ENCODE measurements around the gene TEX101. TPM values are rescaled to one million over a fixed set of nuclear protein-coding genes. Genes with fewer than 3 reads are reported as not detected.
"Not testable (repeated sequence)": the region's sequence is repeated elsewhere in the genome, so short reads cannot be mapped to it uniquely, and the experiment has no call there.

Gene TEX101
- polyA plus RNA-seq, 6 donors from 2014 or later: not detected

GRCh38 chr19:43391552-43391935 is 23.1 kb upstream of the TEX101 start:
- not testable (repeated sequence) for H3K4me3 Mint-ChIP-seq; H3K36me3 Mint-ChIP-seq; H3K27ac Mint-ChIP-seq; DNase-seq; H3K9me3 Mint-ChIP-seq; ATAC-seq (ENCODE audit: low read depth in 2 of 2)
- Mint-ChIP-seq H3K27me3 (peaks cover 12 to 21% (median 19%) of the 10 kb centered on the region in 3 donors), H3K4me1 (peaks cover 0 to 15% (median 10%) of the 10 kb centered on the region in 3 donors)

DNA sequence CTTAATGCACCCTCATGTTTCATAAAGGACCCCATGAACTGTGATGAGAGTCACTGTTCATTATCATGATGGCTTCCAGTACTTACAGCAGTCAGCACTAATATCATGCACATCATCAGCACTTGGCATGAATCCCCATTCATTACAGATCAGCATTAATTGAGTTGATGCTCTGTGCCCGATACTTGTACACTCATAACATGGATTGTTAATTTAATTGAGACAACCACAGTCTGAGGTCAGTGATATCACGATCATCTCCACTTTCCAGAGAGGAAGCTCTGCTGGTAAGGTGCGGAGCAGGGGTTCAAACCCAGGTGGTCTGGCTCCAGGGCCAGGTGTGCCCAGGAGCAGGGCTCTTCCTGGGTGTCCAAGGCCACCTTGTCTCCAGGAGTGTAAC is 21.2 kb upstream of the TEX101 start:
- peaks cover 17 to 27% (median 21%) of the 10 kb centered on the region in 3 donors for H3K27me3 Mint-ChIP-seq
- not testable (repeated sequence) for H3K4me3 Mint-ChIP-seq; H3K9me3 Mint-ChIP-seq; DNase-seq; H3K27ac Mint-ChIP-seq; H3K36me3 Mint-ChIP-seq; ATAC-seq (ENCODE audit: low read depth in 2 of 2); H3K4me1 Mint-ChIP-seq

DNA sequence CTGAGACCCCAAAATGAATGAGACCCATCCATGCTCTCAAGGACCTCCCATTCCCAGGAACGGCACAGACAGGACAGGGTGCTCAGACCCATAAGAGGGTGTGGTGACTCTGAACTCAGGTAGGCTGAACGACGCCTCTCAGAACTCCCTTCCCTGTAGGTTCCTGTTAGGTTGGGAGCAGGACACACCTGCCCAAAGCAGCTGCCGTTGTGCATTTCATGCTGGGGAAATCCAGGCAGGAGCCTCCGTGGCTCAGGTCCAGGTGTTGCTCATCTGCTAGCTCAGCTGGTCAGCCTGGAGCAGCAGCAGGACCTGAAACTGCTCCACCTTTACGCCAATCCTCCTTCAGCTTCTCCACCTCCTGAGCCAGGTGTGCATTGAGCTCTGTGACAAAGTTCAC is 19.1 kb upstream of the TEX101 start:
- ATAC-seq (ENCODE audit: low read depth in 2 of 2): no peak
- H3K27me3 Mint-ChIP-seq: peaks cover 26 to 39% (median 35%) of the 10 kb centered on the region in 3 donors
- H3K36me3 Mint-ChIP-seq: no peaks in the 10 kb centered on the region
- no peak for DNase-seq
- no peak overlapping the region for H3K27ac Mint-ChIP-seq
- H3K4me1 Mint-ChIP-seq: no peaks in the 10 kb centered on the region
- H3K4me3 Mint-ChIP-seq: no peak overlapping the region
- H3K9me3 Mint-ChIP-seq: peaks cover 0 to 2% (median 0%) of the 10 kb centered on the region in 7 donors

GRCh38 chr19:43406297-43406696 is 8.4 kb upstream of the TEX101 start:
- peaks cover 0 to 14% (median 7%) of the 10 kb centered on the region in 7 donors for H3K9me3 Mint-ChIP-seq

GRCh38 chr19:43407416-43408005 is 7.2 kb upstream of the TEX101 start:
- Mint-ChIP-seq H3K4me3 (no peak overlapping the region), H3K36me3 (no peaks in the 10 kb centered on the region), H3K4me1 (no peaks in the 10 kb centered on the region), H3K27me3 (peaks cover 0 to 31% (median 17%) of the 10 kb centered on the region in 3 donors), H3K9me3 (peaks cover 0 to 14% (median 7%) of the 10 kb centered on the region in 7 donors), H3K27ac (no peak overlapping the region)
- DNase-seq: no peak
- no peak for ATAC-seq (ENCODE audit: low read depth in 2 of 2)

More at GRCh38 chr19:43406297-43406696, 8.4 kb upstream of the TEX101 start:
- H3K4me3 Mint-ChIP-seq: no peak overlapping the region
- H3K27me3 Mint-ChIP-seq: peaks cover 5 to 32% (median 17%) of the 10 kb centered on the region in 3 donors
- ATAC-seq (ENCODE audit: low read depth in 2 of 2) (no peak), DNase-seq (no peak)
- no peaks in the 10 kb centered on the region for H3K4me1 Mint-ChIP-seq
- no peaks in the 10 kb centered on the region for H3K36me3 Mint-ChIP-seq
- no peak overlapping the region for H3K27ac Mint-ChIP-seq

GRCh38 chr19:43408043-43408442 is 6.6 kb upstream of the TEX101 start:
- no peak for ATAC-seq (ENCODE audit: low read depth in 2 of 2)
- H3K4me1 Mint-ChIP-seq: no peaks in the 10 kb centered on the region
- H3K27me3 Mint-ChIP-seq: peaks cover 0 to 31% (median 17%) of the 10 kb centered on the region in 3 donors
- no peak for DNase-seq
- H3K9me3 Mint-ChIP-seq: peaks cover 0 to 15% (median 9%) of the 10 kb centered on the region in 7 donors
- no peaks in the 10 kb centered on the region for H3K36me3 Mint-ChIP-seq
- no peak overlapping the region for H3K4me3 Mint-ChIP-seq
- peak overlapping the region in 1 of 6 donors; percentile 47 for H3K27ac Mint-ChIP-seq

DNA sequence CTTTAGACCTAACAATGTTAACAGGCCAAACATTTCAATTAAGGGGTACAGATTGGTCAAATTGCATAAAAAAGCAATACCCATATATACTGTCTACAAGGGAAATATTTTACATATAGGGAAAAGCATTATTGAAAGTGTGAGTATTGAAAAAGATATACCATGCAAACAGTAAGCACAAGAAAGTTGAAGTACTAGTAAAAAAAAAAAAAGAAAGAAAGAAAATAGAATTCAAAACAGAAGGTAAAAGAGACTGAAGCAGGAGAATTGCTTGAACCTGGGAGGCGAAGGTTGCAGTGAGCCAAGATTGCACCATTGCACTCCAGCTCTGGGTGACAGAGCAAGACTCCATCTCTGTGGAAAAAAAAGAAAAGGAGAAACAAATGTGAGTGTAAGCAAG is 5.3 kb upstream of the TEX101 start:
- ATAC-seq (ENCODE audit: low read depth in 2 of 2) (no peak), DNase-seq (no peak)
- Mint-ChIP-seq H3K4me1 (no peaks in the 10 kb centered on the region), H3K9me3 (peaks cover 0 to 18% (median 9%) of the 10 kb centered on the region in 7 donors), H3K27me3 (peaks cover 0 to 31% (median 17%) of the 10 kb centered on the region in 3 donors), H3K36me3 (no peaks in the 10 kb centered on the region), H3K4me3 (peak overlapping the region in 1 of 8 donors; percentile 37), H3K27ac (no peak overlapping the region)

DNA sequence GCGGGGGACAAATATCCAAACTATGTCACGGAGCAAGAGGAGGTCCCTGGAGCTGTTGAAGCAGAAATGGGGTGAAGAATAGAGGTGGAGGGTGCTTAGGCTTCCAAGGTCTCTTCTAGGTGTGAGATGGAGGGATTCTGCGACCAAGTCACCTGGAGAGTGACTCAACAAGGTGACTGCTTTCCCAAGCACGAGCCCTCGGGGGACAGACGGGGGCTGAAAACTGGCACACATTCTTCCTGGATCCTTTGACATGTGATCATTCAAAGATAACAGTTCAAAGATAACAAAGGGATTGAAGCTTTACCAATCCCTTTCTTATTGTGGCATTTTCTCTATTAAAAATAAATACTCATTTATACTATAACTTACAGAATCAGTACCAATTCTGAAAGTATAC is 2.2 kb upstream of the TEX101 start:
- ATAC-seq (ENCODE audit: low read depth in 2 of 2) (no peak), DNase-seq (no peak)
- Mint-ChIP-seq H3K4me3 (no peak overlapping the region), H3K36me3 (no peaks in the 10 kb centered on the region), H3K27me3 (peaks cover 4 to 13% (median 10%) of the 10 kb centered on the region in 3 donors), H3K9me3 (peaks cover 0 to 18% (median 10%) of the 10 kb centered on the region in 7 donors), H3K4me1 (peaks cover 5 to 13% (median 6%) of the 10 kb centered on the region in 3 donors), H3K27ac (no peak overlapping the region)

- Mint-ChIP-seq H3K4me3 (no peak overlapping the region), H3K4me1 (peaks cover 6 to 13% (median 7%) of the 10 kb centered on the region in 3 donors), H3K27ac (peak overlapping the region in 2 of 6 donors; percentile 18 to 45), H3K27me3 (peaks cover 5 to 11% (median 5%) of the 10 kb centered on the region in 3 donors), H3K9me3 (peaks cover 0 to 12% (median 0%) of the 10 kb centered on the region in 7 donors), H3K36me3 (no peaks in the 10 kb centered on the region)
- DNase-seq (no peak), ATAC-seq (ENCODE audit: low read depth in 2 of 2) (peak; percentile 25 to 35)
Measured at GRCh38 chr19:43416951-43417623, 2.4 kb downstream of the TEX101 start.

DNA sequence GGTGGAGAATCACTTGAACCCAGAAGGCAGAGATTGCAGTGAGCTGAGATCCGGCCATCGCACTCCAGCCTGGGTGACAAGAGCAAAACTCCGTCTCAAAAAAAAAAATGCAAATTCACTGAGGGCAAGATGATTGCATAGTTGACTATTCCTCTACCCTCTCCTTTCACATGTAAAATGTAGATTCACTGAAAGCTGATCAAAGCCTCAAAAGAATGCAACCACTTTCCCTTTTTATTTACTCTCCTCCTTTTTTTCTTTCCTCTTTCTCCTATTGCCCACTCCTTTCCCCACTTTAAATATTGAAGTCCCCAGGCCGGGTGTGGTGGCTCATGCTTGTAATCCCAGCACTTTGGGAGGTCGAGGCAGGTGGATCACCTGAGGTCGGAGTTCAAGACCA is 6.3 kb downstream of the TEX101 start:
- Mint-ChIP-seq H3K36me3 (no peaks in the 10 kb centered on the region), H3K27me3 (peaks cover 11 to 17% (median 17%) of the 10 kb centered on the region in 3 donors), H3K9me3 (peaks cover 0 to 2% (median 0%) of the 10 kb centered on the region in 7 donors), H3K27ac (no peak overlapping the region), H3K4me3 (no peak overlapping the region), H3K4me1 (peaks cover 6 to 16% (median 12%) of the 10 kb centered on the region in 3 donors)
- DNase-seq (no peak), ATAC-seq (ENCODE audit: low read depth in 2 of 2) (no peak)

GRCh38 chr19:43422000-43422688 is 7.5 kb downstream of the TEX101 start:
- H3K27ac Mint-ChIP-seq: no peak overlapping the region
- no peaks in the 10 kb centered on the region for H3K36me3 Mint-ChIP-seq
- ATAC-seq (ENCODE audit: low read depth in 2 of 2): no peak
- peaks cover 14 to 17% (median 17%) of the 10 kb centered on the region in 3 donors for H3K27me3 Mint-ChIP-seq
- H3K4me3 Mint-ChIP-seq: no peak overlapping the region
- no peak for DNase-seq
- peaks cover 2 to 10% (median 6%) of the 10 kb centered on the region in 3 donors for H3K4me1 Mint-ChIP-seq
- H3K9me3 Mint-ChIP-seq: peaks cover 0 to 2% (median 0%) of the 10 kb centered on the region in 7 donors

GRCh38 chr19:43422689-43423066 is 8.0 kb downstream of the TEX101 start:
- H3K4me3 Mint-ChIP-seq: no peak overlapping the region
- peaks cover 13 to 17% (median 17%) of the 10 kb centered on the region in 3 donors for H3K27me3 Mint-ChIP-seq
- DNase-seq: no peak
- no peak for ATAC-seq (ENCODE audit: low read depth in 2 of 2)
- H3K27ac Mint-ChIP-seq: no peak overlapping the region
- no peaks in the 10 kb centered on the region for H3K36me3 Mint-ChIP-seq
- H3K4me1 Mint-ChIP-seq: peaks cover 0 to 6% (median 3%) of the 10 kb centered on the region in 3 donors
- H3K9me3 Mint-ChIP-seq: peaks cover 0 to 2% (median 0%) of the 10 kb centered on the region in 7 donors

DNA sequence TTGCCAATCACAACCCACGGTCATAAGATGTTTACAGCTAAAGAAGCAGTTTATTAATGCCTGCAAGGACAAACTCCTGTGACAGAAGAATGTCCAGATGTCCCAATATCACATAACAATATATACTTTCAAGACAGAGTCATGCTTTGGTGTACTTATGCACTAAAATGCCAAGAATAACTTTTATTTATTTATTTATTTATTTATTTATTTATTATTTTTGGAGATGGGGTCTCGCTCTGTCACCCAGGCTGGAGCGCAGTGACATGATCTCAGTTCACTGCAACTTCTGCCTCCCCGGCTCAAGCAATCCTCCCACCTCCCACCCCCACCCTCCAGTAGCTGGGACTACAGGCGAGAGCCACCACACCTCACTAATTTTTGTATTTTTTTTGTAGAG is 9.1 kb downstream of the TEX101 start:
- peaks cover 13 to 24% (median 17%) of the 10 kb centered on the region in 3 donors for H3K27me3 Mint-ChIP-seq
- H3K4me3 Mint-ChIP-seq: no peak overlapping the region
- H3K36me3 Mint-ChIP-seq: no peaks in the 10 kb centered on the region
- H3K27ac Mint-ChIP-seq: no peak overlapping the region
- H3K9me3 Mint-ChIP-seq: no peaks in the 10 kb centered on the region
- peaks cover 0 to 6% (median 3%) of the 10 kb centered on the region in 3 donors for H3K4me1 Mint-ChIP-seq
- no peak for DNase-seq
- no peak for ATAC-seq (ENCODE audit: low read depth in 2 of 2)
